ENCODE measurements around the gene FBXO47.

GRCh38 chr17:39001703-39002637 is 34.8 kb upstream of the FBXO47 start:
- TF ChIP-seq POLR2A (IDR thresholded peaks at IDR 0.05; ENCODE audit: low read depth, low read length): no peak
- no peak for TF ChIP-seq POLR2AphosphoS5 (IDR thresholded peaks at IDR 0.05; ENCODE audit: low read depth, low read length)
- no peak for TF ChIP-seq TAF1 (IDR thresholded peaks at IDR 0.05; ENCODE audit: low read depth, low read length)
- TF ChIP-seq SPI1 (IDR thresholded peaks at IDR 0.05; ENCODE audit: low read depth, low read length): no peak
- no peak for TF ChIP-seq POU2F2 (IDR thresholded peaks at IDR 0.05; ENCODE audit: low read depth, low read length)

Data from GM12891 (cell line).